Fibroblast of skin of abdomen (primary cell): Measurements from ENCODE around the gene PLA1A.
A peak's percentile ranks its signal among the peaks of the same experiment; 100 is the strongest.

Experiments used
- DNase-seq: peaks from one replicate; pipeline ENCODE4 v3.0.0-alpha.2; 2013

PLA1A gene

DNA sequence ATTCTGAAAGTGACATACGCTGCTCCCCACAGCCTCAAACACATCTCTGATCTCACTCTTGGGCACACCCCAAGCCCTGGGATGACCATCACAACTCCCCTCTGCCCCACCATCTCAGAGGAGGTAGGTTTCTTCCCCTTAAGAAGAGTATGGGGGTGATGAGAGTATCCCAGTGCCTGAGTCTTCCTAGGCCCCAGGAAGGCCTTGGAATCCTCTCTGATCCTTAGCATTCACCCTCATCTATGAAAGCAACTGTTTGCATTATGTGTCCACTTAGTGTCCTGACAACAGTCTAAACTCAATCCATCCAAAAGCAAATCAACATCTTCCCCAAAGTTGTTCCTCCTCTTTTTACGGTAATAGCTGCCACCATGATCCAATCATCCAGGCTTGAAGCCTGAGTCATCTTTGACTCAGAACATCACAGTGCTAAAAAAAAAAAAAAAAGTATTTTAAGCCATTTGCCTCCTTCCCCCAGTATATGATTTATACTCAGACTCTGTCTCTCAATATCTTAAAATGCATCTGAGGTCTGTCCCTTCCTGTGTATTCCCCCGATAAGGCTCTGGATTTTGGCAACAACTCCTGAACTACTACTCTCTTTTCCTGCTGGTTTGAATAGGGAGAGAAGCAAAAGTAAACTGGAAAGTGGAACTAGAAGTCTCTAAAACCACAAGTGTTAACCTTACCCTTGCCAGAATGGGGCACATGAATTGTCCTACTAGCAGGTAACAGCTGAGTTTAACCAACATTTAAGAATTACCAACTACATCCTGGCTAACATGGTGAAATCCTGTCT, 40.2 kb downstream of the PLA1A start:
- peak; percentile 95 for DNase-seq

DNA sequence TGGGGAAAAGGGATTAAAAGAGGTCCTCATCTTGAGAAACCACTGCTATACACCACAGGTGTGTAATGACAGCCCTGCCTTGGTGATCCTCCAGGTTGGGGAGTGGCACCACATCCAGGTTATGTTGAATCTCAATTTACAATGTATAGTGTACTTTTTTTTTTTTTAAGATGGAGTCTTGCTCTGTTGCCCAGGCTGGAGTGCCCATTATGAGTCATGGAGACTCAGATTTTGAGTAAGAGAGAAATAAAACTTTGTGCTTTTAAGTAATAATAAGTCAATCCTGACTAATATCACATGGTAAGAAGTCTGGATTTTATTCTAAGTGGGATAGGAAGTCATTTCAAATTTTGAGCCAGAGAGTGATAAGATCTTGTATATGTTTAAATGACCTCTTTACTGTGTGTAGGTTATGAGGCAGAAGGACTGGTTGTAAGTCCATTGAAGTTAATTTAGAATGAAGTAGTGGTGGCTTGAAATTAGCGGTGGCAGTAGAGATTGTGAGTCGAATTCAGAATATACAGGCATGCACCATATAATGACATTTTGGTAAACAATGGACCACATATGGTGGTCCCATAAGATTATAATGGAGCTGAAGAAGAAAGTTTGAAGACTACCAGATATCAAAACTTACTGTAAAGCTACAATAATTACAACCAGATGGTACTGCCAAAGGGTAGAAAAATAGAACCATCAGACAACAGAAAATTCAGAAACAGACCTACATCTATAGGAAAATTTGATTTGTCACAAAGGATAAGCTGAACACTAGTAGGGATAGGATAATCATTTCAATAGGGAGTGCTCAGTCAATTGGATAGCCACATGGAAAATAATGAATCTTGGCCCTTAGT, 42.0 kb downstream of the PLA1A start:
- no peak for DNase-seq

DNA sequence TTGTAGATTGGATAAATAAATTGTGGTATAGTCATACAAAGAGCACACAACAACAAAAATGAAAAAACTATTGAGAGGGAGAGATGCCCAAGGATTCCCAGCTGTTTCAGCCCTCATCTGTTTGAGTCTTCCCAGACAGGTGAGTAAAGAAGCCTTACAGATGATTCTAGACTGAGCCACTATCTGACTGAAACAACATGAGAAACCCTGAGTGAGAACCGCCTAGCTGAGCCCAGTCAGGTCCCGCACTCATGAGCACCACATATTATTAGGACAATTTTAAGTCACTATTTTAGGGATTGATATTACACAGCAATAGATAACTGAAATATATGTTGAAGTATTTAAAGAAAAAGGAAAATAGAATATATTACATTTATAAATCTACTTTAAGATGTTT, 43.7 kb downstream of the PLA1A start:
- no peak for DNase-seq

DNA sequence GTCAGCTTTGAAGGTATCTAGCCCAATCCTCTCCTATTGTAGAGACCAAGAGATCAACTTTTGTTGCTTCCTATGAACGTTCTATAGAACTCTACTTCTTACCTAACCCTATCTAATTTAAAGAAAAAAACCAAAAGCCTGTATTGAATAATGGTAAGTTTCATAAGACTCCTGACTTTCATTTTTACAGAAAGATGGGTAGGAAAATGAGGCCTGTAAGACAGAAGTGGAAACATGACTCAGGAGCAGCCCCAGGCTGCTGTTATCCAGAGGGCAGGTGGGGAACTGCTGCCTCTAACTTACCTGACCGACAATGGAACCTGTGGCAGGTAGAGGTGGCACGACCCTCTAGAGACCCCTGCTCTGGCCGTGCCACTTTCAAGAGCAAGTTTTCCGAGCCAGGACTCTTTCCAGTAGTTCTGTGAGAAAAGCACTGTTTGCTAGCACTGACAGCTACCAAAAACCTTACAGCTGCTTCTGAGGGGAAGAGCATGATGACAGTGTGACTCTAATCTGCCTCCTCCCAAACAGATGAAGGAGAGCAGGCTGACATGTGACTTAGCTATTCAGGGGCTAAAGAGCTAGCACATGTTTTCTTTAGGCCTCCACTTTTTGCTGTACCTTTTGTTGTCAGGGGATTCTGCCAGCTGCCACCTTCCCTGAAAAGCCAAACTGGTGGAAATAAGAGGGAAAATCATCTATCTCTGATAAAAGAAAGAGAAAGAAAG, 45.2 kb downstream of the PLA1A start:
- DNase-seq = peak; percentile 34

DNA sequence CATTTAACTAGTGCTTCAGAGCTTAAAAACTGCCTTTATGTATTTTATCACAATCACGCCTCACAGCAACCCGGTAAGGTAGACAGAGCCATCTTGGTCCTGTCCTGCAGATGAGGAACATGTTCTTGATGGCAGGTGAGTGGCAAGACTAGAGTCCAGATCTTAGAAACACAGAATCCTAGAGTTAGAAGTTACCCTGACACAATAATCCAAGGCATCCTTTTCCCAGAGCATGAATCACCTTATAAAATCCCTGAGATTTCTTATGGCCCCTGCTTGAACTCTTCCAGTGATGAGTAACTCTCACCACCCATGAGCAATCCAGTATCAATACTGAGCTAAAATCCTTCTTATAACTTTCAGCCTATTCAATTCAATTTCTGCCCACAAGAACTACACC, 45.8 kb downstream of the PLA1A start:
- DNase-seq = peak; percentile 82

DNA sequence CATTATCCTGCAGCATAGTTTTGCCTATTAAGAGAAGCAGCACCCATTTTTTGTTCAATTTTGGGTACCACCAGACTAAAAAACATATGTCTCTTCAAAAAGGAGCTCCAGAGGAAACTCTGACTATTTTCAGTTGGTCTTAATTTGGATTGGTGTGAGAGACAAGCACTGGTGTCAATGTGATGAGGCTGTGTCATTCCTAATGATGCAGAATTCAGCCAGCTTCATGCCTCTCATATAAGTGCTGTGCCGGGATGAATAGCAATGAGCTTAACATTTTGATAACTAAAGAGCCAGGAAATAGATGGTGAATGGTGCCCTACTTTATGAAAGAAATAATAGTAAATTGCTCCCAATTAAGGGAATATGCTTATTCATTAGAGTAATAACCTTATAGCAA, 46.8 kb downstream of the PLA1A start:
- no peak for DNase-seq

DNA sequence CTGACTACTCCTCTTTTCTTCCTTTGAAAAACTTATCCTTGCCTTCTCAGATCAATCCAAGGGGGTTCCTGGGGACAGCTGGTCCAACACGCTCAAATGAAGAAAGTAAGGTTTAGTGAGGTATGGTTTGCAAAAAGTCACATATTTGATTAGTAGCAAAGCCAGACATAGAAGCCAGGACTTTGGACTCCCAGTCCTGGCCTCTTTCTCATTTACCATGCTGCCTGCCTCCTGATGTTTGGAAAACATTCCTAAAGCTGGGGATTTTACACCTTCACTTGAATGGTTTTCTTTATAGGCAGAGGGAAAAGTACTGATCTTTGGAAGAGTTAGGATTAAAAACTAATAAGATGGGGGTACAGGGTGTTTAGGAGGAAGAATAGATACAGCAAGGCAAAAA, 48.1 kb downstream of the PLA1A start:
- DNase-seq = no peak

DNA sequence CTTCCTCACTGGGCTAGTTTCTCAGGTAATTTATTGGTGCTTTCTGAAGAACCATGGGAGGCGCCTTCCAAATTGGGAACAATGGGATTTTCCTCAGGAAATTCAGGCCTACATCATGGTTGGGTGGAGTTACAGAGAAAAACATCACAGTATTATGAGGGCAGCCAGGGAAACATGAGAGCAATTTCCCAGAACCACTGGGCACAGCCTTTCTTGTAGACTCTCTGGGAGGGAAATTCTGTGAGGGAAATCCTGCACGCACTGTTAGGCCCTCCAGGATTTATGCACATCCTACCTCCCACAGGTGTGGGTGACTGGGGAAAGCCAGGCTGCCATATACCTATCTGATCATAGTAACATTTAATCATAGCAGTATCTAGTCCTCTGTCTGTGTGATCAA, 49.5 kb downstream of the PLA1A start:
- DNase-seq = no peak

DNA sequence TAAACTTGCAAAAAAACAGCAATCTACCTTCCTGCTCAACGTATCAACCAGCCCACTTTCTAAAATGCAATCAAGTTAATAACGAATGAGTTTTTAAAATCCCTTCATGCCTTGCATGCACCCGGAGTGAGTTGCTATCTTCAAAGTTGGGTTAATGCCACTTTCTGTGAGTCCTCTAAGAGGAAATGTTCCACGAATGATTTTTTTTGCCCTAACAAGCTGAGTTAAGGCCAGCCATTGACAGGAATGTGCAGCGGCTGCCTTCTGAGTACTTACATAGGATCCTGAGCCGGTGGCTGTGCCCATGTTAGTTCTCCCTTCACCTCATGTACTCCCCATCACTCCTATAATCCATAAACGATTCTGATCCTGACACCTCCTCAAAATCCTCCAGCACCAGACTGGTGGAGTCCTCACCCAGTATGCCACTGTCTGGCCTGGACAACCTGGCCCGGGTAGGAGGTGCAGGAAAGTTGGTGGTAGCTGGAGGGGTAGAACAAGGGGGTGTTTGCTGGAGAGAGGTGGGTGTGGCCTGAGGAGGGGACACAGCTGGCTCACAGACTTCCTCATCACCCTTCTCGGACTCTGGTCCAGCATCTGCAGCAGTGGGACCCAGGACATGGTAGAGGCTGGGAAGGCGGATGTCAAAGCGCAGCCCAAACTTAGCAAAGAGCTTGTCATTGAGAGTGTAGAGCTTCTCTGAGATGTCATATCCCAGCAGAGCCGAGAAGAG, 50.3 kb downstream of the PLA1A start:
- DNase-seq = peak; percentile 36

DNA sequence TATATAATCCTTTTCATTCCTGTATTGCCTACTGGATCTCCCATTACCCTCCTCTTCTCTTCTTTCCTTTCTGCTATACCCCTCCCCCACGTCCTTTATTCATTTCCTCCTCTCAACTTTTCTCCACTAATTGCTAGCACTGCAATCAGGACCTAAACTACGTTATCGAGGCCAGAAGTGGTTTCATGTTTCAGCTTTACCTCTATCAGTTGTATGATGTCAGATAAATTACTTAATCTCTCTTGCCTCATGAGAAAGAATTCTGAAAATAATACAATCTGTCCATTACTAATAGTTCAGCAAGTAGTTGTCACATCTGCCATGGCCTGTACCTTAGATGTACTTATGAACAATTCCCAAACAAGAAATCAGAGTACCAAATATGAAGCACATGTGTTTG, 52.1 kb downstream of the PLA1A start:
- DNase-seq = no peak

DNA sequence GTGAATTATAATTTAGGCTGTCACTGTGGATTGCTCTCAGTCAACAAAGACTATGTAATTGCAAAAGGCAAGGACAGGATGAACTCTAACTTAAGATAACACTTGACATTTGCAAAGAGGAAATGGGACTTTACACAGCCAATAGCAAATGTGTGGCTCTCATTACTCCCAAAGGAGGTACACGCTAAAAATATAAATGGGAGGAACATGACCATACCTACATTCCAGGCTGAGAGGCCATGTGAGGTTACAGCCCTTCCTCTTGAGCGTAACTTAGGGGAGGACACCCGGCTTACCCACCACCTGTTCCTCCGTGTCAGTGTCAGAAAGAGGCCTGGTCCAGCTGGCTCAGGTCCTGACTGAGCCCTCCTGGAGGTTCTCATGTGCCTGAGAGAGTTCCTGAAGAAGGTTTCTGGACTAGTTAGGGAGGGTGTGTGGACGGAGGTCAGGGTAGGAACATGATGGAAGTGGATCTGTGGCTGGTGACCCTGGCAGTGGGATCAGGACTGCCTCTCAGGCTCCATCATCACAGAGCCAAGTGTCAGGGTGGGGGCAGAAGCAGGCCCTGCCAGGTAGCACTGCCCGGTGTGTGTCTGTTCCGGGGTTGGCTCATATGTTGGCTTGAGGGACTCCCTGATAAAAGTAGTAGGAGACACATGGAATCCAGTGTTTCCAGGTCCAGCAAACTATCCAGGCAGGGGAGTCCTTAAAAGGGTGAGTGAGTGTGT, 54.8 kb downstream of the PLA1A start:
- no peak for DNase-seq

DNA sequence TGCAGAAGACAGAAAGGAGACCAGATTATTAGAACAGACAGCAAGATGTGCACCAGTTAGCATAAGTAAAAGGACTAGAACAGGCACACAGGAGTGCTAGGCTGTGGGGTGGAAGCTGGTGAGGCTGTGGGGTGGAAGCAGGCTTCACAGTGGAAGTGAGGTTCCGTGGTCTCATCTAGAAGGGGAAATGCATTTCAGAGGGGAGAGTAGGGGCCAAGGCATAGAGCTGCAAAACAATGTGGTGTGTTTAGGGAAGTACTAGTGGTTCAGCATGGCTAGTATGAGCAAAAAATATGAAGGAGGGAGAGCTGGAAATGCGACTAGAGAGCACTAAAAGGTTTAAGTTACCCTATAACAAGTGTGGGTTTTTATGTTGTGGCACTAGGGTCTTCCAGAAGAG, 56.2 kb downstream of the PLA1A start:
- no peak for DNase-seq

DNA sequence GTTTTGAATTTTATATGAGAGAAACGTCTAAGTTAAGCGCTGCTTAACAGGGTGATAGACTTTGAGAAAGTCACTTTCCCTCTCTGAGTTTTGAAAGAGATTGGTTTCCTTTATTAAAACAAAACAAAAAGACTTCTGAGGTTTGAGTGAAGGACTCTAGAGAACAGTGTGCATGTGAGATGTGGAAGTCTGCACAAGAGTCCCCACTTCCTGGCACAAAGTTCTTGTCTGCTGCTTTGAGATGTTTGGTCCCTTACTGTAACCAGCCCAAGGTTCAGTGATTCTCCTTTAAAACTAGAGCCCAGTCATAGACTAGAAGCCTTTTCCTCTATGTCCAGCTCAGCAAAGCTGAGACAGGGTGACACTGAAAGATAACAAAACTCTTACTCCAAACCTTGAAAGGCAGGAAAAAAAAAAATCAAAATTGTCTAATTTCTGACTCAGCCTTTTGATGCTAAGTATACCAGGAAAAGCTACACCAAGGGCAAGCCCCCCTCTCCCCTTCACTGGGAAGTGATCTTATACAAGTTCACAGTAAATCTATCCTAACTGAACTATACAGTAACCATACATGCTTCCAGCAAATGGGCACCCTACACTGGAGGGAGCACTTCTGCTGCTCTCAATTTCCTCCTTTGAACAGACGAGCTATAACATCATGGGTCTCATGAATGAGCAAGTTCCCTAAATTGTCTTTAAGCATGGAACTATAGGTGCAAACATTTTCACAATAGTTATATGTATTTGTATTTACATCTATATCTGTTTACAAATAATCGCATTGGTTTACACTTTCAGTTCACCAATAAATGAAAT, 60.4 kb downstream of the PLA1A start:
- no peak for DNase-seq

DNA sequence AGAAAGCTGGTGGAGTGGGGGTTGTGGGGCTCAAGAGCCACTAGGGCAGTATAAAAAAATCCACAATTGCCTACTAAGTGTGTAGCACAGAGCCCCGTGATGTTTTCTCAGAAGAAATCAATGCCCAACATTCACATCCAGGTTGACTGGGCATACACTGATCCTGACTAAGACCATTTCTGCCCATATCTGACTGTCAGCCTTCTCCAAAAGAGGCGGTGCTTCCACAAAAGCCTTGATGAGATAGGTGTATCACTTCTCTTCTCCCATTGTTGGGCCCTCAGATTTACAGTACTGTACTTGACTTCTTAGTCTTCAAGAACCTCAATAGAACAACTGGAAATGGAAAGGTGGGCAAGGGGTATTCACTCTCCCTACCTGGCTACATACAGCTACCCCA, 61.3 kb downstream of the PLA1A start:
- no peak for DNase-seq

DNA sequence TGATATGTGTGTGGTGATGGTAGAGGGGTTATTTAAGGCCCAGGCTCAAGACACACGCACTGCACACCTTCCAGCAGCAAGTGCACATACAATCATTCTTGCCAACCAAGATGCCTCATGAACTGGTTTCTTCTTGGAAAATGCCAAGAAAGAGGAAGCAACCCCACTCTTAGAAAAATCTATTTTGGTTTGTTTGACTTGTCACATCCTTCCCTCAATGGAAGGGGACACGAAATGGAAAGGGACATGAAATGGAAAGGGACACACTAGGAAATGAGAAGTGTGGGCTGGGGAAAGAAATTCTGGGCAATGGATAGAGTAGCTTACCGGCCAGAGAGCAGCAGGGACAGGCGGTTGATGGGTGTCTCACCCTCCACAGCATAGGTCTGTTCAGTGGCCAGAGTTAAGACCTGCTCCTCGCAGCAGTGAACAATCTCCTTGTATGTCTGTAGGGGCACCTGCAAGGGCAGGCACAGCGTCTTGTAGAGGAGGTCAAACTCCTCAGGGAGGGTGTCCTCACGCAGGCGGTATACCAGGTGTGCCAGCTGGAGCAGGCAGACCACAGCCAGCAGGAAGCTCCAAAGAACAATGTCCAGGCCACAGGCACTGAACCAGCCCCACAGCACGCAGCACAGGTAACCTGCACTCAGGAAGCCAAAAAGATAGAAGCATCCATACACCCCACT, 62.1 kb downstream of the PLA1A start:
- DNase-seq = no peak

DNA sequence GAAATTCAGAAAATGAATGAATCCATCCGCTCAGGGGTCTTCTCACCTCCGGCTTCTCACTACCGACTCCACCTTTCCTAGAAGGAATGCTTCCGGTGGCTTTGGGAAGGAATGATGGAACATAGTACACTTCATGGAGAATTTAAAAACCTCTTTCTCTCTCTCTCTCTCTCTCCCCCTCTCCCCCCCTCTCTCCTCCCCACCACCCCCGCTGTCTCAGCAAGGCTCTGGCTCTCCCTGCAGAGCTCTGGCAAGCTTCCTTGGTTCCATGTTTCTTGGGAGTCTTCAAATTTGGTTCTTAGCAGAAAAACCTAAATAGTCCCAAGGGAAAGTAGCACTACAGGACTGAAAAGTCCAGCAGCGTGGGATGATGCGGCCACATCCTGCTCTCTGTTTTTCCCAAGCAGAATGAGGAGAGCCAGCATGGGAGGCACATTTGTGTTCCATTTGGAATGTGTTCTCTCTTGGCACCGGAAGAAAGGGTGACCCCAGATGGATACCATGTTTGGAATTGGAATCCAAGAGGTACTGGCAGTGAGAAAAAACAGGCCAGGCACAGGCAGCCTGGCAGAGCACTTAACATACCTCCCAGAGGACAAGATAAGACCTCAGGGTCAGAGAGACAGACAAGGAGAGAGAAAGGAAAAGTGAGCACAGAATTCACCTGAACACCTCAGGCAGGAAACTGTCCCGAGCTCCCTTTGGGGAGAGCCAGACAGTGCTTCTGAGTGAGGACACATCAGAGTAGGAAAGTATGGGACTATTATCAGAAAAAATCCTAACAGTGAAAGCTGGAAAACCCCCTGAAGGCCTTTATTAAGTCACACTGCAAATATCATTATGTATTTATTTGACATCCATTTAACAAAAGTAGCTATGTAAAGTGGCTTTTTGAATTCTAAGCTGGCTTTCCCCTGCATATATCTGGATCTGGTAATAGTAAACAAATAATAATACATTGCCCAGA, 63.1 kb downstream of the PLA1A start, which contains the start of gene POPDC2:
POPDC2 (minus strand) TSS at position 116 of the 967 bp plus-strand sequence. CDS start 166 bp downstream, outside the sequence.
- DNase-seq = peak; percentile 26

DNA sequence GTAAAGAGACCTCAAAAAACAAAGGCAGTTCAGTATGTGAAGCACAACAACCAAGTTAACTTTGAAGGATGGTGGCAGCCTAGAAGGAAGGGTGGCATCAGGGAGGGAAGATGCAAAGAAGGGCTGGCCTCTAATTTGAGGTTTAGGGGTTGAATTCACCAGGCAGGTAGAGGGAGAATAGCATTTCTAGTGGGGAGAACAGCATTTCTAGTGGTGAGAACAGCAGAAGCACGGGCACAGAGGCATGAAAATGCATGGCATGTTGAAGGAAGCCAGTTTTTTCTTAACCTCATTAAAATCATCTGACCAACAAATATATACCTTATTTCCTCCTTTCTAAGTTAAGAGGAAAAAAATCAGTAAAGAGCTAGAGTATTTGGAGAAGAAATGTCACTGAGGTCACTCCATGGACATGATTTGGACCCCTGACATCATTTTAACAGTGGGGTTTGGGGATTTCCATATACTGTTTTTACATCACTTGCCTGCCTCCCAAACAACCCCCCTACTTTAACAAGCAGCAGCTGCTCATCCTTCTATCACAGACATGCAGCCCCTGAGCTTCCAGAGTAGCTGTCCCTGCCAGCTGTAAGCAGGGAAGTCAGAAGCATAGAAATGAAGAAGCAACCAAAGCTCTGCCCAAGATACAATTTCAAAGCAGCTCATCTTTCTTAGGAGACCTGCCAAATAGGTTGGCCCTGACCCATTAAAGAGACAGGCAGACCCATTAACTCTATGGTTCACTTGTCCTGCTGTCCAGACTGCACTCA, 65.1 kb downstream of the PLA1A start:
- peak; percentile 69 for DNase-seq

DNA sequence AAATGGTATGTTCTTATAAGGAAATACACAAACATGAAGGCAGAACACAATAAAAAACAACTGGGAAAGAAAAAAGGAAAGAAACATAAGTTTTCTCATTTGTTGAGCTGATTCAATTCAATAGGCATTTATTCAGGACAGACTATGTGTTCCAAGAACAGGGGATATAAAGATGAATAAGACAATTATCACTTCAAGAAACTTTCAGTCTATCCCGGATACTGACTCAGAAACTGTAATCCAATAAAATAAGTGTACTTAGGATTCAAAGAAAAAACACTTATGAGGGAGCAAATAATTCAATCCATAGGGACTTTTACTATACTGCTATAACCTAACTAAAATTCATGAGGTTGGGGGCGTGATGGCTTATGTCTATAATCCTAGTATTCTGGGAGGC, 66.2 kb downstream of the PLA1A start:
- peak; percentile 68 for DNase-seq
